ENCODE results near the gene ERC1.

GRCh38 chr12:1273051-1273450 lies 282.0 kb downstream of the ERC1 start:
- TF ChIP-seq ZBTB26 (tag by site-specific recombination; optimal IDR thresholded peaks at IDR 0.05), result no peak
- no peak for TF ChIP-seq ZNF548 (tag by site-specific recombination; IDR thresholded peaks at IDR 0.05)
- no peak for TF ChIP-seq ZBTB17 (tag by site-specific recombination; IDR thresholded peaks at IDR 0.05)
- TF ChIP-seq, protein P1, sequence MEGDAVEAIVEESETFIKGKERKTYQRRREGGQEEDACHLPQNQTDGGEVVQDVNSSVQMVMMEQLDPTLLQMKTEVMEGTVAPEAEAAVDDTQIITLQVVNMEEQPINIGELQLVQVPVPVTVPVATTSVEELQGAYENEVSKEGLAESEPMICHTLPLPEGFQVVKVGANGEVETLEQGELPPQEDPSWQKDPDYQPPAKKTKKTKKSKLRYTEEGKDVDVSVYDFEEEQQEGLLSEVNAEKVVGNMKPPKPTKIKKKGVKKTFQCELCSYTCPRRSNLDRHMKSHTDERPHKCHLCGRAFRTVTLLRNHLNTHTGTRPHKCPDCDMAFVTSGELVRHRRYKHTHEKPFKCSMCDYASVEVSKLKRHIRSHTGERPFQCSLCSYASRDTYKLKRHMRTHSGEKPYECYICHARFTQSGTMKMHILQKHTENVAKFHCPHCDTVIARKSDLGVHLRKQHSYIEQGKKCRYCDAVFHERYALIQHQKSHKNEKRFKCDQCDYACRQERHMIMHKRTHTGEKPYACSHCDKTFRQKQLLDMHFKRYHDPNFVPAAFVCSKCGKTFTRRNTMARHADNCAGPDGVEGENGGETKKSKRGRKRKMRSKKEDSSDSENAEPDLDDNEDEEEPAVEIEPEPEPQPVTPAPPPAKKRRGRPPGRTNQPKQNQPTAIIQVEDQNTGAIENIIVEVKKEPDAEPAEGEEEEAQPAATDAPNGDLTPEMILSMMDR (tag by site-specific recombination; IDR thresholded peaks at IDR 0.05), result no peak
- TF ChIP-seq ZNF707 (tag by site-specific recombination; IDR thresholded peaks at IDR 0.05), result no peak
